ENCODE data around the gene BCAP31. TPM values are rescaled to one million over a fixed set of nuclear protein-coding genes. Genes with fewer than 3 reads are reported as not detected.
A peak's percentile ranks its signal among the peaks of the same experiment; 100 is the strongest.

BCAP31 gene
- total and polyA plus RNA-seq, 2 of the 13 experiments (the other 11 are each of a cell fraction or from before 2014, with no cell fraction given), result 139 to 178 TPM

- TF ChIP-seq ZUFSP (CRISPR knock-in tag; IDR thresholded peaks at IDR 0.05; ENCODE audit: borderline replicate concordance) (no peak), ZSCAN21 (CRISPR knock-in tag; IDR thresholded peaks at IDR 0.05; ENCODE audit: borderline replicate concordance) (no peak), ZNF281 (CRISPR knock-in tag; IDR thresholded peaks at IDR 0.05; ENCODE audit: borderline replicate concordance) (no peak), ZNF740 (CRISPR knock-in tag; IDR thresholded peaks at IDR 0.05) (no peak), KLF12 (CRISPR knock-in tag; IDR thresholded peaks at IDR 0.05; ENCODE audit: borderline replicate concordance) (no peak), KLF11 (CRISPR knock-in tag; IDR thresholded peaks at IDR 0.05) (no peak), ZNF546 (CRISPR knock-in tag; conservative IDR thresholded peaks at IDR 0.05) (no peak), ZMAT3 (CRISPR knock-in tag; conservative IDR thresholded peaks at IDR 0.05) (no peak), NFKB2 (CRISPR knock-in tag; IDR thresholded peaks at IDR 0.05; ENCODE audit: borderline replicate concordance) (peak; percentile 30; the same call in 1 of the 2 replicates), NR2F2 (IDR thresholded peaks at IDR 0.05; ENCODE audit: borderline replicate concordance, low read depth) (no peak), SMC3 (IDR thresholded peaks at IDR 0.05; ENCODE audit: low read length) (peak; percentile 10; the same call in 1 of the 2 replicates), MTERF4 (CRISPR knock-in tag; IDR thresholded peaks at IDR 0.05) (no peak), ZNF3 (CRISPR knock-in tag; IDR thresholded peaks at IDR 0.05) (no peak), MATR3 (CRISPR knock-in tag; IDR thresholded peaks at IDR 0.05) (no peak), ARID3A (IDR thresholded peaks at IDR 0.05; ENCODE audit: low read depth, low read length) (no peak), RFXAP (CRISPR knock-in tag; IDR thresholded peaks at IDR 0.05; ENCODE audit: borderline replicate concordance) (no peak), MTA1 (CRISPR knock-in tag; IDR thresholded peaks at IDR 0.05; ENCODE audit: borderline replicate concordance) (no peak)
- TF ChIP-seq, protein P1, sequence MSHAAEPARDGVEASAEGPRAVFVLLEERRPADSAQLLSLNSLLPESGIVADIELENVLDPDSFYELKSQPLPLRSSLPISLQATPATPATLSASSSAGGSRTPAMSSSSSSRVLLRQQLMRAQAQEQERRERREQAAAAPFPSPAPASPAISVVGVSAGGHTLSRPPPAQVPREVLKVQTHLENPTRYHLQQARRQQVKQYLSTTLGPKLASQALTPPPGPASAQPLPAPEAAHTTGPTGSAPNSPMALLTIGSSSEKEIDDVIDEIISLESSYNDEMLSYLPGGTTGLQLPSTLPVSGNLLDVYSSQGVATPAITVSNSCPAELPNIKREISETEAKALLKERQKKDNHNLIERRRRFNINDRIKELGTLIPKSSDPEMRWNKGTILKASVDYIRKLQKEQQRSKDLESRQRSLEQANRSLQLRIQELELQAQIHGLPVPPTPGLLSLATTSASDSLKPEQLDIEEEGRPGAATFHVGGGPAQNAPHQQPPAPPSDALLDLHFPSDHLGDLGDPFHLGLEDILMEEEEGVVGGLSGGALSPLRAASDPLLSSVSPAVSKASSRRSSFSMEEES (CRISPR knock-in tag; IDR thresholded peaks at IDR 0.05), result no peak
- TF ChIP-seq, protein P2, sequence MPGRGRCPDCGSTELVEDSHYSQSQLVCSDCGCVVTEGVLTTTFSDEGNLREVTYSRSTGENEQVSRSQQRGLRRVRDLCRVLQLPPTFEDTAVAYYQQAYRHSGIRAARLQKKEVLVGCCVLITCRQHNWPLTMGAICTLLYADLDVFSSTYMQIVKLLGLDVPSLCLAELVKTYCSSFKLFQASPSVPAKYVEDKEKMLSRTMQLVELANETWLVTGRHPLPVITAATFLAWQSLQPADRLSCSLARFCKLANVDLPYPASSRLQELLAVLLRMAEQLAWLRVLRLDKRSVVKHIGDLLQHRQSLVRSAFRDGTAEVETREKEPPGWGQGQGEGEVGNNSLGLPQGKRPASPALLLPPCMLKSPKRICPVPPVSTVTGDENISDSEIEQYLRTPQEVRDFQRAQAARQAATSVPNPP (CRISPR knock-in tag; IDR thresholded peaks at IDR 0.05), result no peak
Observed at GRCh38 chrX:153669174-153669890, 54.9 kb downstream of the BCAP31 start (continued).

All from HepG2 (cell line).